Measurements from ENCODE around the gene NOTCH1.

GRCh38 chr9:136511670-136512592 is 33.9 kb downstream of the NOTCH1 start:
- TF ChIP-seq, protein P1, sequence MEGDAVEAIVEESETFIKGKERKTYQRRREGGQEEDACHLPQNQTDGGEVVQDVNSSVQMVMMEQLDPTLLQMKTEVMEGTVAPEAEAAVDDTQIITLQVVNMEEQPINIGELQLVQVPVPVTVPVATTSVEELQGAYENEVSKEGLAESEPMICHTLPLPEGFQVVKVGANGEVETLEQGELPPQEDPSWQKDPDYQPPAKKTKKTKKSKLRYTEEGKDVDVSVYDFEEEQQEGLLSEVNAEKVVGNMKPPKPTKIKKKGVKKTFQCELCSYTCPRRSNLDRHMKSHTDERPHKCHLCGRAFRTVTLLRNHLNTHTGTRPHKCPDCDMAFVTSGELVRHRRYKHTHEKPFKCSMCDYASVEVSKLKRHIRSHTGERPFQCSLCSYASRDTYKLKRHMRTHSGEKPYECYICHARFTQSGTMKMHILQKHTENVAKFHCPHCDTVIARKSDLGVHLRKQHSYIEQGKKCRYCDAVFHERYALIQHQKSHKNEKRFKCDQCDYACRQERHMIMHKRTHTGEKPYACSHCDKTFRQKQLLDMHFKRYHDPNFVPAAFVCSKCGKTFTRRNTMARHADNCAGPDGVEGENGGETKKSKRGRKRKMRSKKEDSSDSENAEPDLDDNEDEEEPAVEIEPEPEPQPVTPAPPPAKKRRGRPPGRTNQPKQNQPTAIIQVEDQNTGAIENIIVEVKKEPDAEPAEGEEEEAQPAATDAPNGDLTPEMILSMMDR (IDR thresholded peaks at IDR 0.05): no peak
- no peak for TF ChIP-seq EP300 (IDR thresholded peaks at IDR 0.05)
